ENCODE results near the gene PLEKHJ1.

DNA sequence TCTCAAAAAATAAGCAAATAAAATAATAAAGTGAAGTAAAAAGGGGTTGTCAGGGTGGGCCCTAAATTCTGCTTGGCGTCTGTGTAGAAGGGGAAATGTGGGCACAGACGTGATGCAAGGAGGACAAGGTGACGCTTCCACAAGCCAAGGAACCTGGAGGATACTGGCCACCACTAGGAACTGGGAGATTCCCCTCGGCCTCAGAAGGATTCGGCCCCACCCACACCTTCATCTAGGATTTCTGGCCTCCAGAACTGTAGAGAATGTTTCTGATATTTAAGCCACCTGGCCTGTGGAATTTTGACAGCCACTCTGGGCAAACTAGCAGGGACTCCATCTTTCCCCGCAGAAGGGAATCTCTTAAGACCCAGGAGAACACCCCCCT is 1.1 kb downstream of the PLEKHJ1 start:
- TF ChIP-seq, protein P1, sequence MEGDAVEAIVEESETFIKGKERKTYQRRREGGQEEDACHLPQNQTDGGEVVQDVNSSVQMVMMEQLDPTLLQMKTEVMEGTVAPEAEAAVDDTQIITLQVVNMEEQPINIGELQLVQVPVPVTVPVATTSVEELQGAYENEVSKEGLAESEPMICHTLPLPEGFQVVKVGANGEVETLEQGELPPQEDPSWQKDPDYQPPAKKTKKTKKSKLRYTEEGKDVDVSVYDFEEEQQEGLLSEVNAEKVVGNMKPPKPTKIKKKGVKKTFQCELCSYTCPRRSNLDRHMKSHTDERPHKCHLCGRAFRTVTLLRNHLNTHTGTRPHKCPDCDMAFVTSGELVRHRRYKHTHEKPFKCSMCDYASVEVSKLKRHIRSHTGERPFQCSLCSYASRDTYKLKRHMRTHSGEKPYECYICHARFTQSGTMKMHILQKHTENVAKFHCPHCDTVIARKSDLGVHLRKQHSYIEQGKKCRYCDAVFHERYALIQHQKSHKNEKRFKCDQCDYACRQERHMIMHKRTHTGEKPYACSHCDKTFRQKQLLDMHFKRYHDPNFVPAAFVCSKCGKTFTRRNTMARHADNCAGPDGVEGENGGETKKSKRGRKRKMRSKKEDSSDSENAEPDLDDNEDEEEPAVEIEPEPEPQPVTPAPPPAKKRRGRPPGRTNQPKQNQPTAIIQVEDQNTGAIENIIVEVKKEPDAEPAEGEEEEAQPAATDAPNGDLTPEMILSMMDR (IDR thresholded peaks at IDR 0.05): no peak
- no peak for TF ChIP-seq POLR2A (IDR thresholded peaks at IDR 0.05)
